ENCODE data around the gene C8B.

- TF ChIP-seq ZNF668 (CRISPR knock-in tag; IDR thresholded peaks at IDR 0.05) (no peak), JUNB (CRISPR knock-in tag; conservative IDR thresholded peaks at IDR 0.05) (no peak), RCOR1 (IDR thresholded peaks at IDR 0.05; ENCODE audit: borderline replicate concordance in 1 of 2, low read depth in 2 of 2, low read length in 2 of 2) (no peak), NFXL1 (CRISPR knock-in tag; IDR thresholded peaks at IDR 0.05) (no peak)
These were observed 4.4 kb downstream of the C8B start for GRCh38 chr1:56961426-56961825.
